HUES48 (cell line): ENCODE data around the gene MFNG.

Experiments
- H3K27ac ChIP-seq: one replicate; pipeline ENCODE4 v1.7.0; 2013; ENCODE audit warnings: low read depth, low read length, inconsistent platforms
- H3K27me3 ChIP-seq: 2 replicates; pipeline ENCODE4 v1.6.1; 2013; ENCODE audit warnings: mild to moderate bottlenecking, low read length; ENCODE audit not compliant: control insufficient read depth, insufficient read depth
- H3K36me3 ChIP-seq: 2 replicates; pipeline ENCODE4 v1.6.1; 2013; ENCODE audit warnings: low read length; ENCODE audit not compliant: control insufficient read depth, insufficient read depth
- H3K4me1 ChIP-seq: 2 replicates; pipeline ENCODE4 v1.6.1; 2013; ENCODE audit warnings: mild to moderate bottlenecking, low read length; ENCODE audit not compliant: control insufficient read depth, insufficient read depth
- H3K4me3 ChIP-seq: 2 replicates; pipeline ENCODE4 v1.5.1; 2013; ENCODE audit warnings: mild to moderate bottlenecking, low read depth, low read length
- H3K9ac ChIP-seq: 2 replicates; pipeline ENCODE4 v1.6.1; 2013; ENCODE audit warnings: mild to moderate bottlenecking, low read depth, low read length, moderate library complexity
- H3K9me3 ChIP-seq: 2 replicates; pipeline ENCODE4 v1.6.1; 2013; ENCODE audit warnings: low read length; ENCODE audit not compliant: control insufficient read depth, insufficient read depth

Gene MFNG

DNA sequence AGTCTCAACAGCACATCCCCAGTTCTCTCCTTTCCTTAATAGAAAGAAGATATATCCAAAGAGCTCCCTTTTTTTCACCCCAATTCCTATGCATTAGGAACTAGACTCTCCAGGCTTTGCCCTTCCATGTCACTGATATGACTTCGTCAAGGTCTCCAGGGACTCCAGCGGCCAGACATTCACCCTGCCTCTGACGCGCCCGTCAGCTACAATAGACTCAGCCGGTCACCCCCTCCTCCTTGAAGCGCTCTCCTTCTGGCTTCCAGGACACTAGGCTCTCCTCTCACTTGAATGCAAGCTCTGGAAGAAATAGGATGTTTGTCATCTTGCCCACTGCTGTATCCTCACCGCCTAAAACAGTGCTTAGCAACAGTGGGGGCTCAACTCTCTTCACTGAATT, 44.0 kb downstream of the MFNG start:
- no peak overlapping the region for H3K27ac ChIP-seq
- no peak overlapping the region for H3K4me3 ChIP-seq
- H3K36me3 ChIP-seq = no peaks in the 10 kb centered on the region
- no peaks in the 10 kb centered on the region for H3K27me3 ChIP-seq
- H3K9ac ChIP-seq = no peak overlapping the region
- H3K9me3 ChIP-seq = peaks cover 6% of the 10 kb centered on the region; the same call in 1 of the 2 replicates
- no peaks in the 10 kb centered on the region for H3K4me1 ChIP-seq

DNA sequence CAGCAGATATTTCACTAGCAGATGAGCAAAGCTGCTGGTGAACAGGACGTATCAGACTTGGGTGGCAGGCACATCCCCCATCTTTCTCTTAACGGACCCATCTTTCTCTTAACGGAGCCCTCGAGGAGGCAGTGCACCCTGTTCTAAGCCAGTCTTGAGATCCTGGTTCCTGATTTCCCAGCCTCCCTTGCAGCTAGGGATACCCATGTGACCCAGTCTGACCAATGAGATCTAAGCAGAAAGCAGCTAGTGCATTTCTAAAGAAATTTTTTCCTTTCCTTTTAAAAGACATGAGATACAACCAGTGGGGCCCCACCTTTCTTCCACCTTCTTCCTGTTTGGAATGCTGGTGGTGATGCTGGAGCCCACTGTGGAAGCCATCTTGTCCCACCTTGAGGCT, 45.3 kb downstream of the MFNG start:
- Histone ChIP-seq H3K9me3 (peaks cover 6% of the 10 kb centered on the region; the same call in 1 of the 2 replicates), H3K9ac (no peak overlapping the region), H3K27me3 (no peaks in the 10 kb centered on the region), H3K27ac (no peak overlapping the region), H3K4me3 (no peak overlapping the region), H3K4me1 (no peaks in the 10 kb centered on the region), H3K36me3 (no peaks in the 10 kb centered on the region)

- no peaks in the 10 kb centered on the region for H3K27me3 ChIP-seq
- peaks cover 6% of the 10 kb centered on the region; the same call in 1 of the 2 replicates for H3K9me3 ChIP-seq
- no peak overlapping the region for H3K27ac ChIP-seq
- H3K4me3 ChIP-seq = no peak overlapping the region
- H3K36me3 ChIP-seq = no peaks in the 10 kb centered on the region
- H3K9ac ChIP-seq = no peak overlapping the region
- H3K4me1 ChIP-seq = no peaks in the 10 kb centered on the region
Observed at GRCh38 chr22:37439347-37439746, 46.8 kb downstream of the MFNG start.

DNA sequence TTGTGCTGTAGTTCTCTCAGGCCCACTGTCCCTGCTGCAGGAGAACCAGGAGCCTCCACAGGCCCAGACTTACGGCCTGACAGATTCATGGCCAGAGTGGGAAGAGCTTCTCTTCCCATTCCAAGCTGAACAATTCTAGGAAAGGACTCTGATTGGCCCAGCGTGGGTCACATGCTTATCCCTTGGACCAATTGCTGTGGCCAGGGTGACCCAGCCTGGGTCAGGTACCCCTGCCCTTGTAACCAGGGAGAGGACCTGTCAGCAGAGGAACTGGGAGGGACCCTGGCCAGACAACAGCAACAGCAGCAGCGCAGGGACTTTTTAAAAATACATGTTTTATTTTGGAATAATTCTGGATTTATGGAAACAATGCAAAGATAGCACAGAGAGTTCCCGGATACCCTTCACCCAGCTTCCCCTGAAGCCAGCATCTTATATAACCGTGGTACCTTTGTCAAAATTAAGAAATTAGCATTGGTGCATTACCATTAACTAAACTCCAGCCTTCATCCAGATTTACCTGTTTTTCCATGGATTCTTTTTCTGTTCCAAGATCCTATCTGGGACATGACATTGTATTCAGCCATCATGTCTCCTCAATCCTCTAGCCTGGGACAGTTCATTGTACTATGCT, 50.1 kb downstream of the MFNG start:
- H3K27me3 ChIP-seq = no peaks in the 10 kb centered on the region
- H3K27ac ChIP-seq = no peak overlapping the region
- 0 out of 2 replicates have a peak, but pooled peaks cover 3% of the 10 kb centered on the region for H3K4me1 ChIP-seq
- no peak overlapping the region for H3K4me3 ChIP-seq
- H3K36me3 ChIP-seq = no peaks in the 10 kb centered on the region
- H3K9me3 ChIP-seq = peaks cover 5% of the 10 kb centered on the region; the same call in 1 of the 2 replicates
- H3K9ac ChIP-seq = no peak overlapping the region

GRCh38 chr22:37433786-37434185, 52.4 kb downstream of the MFNG start:
- Histone ChIP-seq H3K36me3 (no peaks in the 10 kb centered on the region), H3K9ac (no peak overlapping the region), H3K27ac (no peak overlapping the region), H3K4me1 (0 out of 2 replicates have a peak, but pooled peaks cover 3% of the 10 kb centered on the region), H3K4me3 (no peak overlapping the region), H3K9me3 (no peaks in the 10 kb centered on the region), H3K27me3 (peaks cover 1% of the 10 kb centered on the region)

DNA sequence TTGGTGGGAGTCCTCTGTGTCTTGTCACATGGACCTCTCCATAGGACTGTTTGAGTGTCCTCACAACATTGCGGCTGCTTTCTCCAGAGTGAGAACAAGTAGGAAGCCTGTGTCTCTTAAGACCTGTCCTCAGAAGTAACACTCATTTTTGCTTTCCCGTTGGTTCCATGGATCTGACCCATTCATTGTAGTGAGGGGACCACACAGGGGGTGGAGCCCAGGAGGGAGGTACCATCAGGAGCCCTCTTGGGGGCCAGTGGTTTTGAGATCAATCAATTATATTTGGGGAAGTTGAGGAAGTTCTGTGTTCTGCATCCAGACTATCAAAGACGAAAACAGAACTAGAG, 53.5 kb downstream of the MFNG start:
- Histone ChIP-seq H3K4me1 (0 out of 2 replicates have a peak, but pooled peaks cover 3% of the 10 kb centered on the region), H3K27ac (no peak overlapping the region), H3K4me3 (no peak overlapping the region), H3K9me3 (no peaks in the 10 kb centered on the region), H3K27me3 (peaks cover 12% of the 10 kb centered on the region), H3K36me3 (no peaks in the 10 kb centered on the region), H3K9ac (no peak overlapping the region)

GRCh38 chr22:37431801-37432707, 54.1 kb downstream of the MFNG start:
- Histone ChIP-seq H3K27me3 (peaks cover 19% of the 10 kb centered on the region), H3K36me3 (no peaks in the 10 kb centered on the region), H3K4me1 (0 out of 2 replicates have a peak, but pooled peaks cover 3% of the 10 kb centered on the region), H3K9ac (no peak overlapping the region), H3K27ac (no peak overlapping the region), H3K9me3 (no peaks in the 10 kb centered on the region), H3K4me3 (no peak overlapping the region)

DNA sequence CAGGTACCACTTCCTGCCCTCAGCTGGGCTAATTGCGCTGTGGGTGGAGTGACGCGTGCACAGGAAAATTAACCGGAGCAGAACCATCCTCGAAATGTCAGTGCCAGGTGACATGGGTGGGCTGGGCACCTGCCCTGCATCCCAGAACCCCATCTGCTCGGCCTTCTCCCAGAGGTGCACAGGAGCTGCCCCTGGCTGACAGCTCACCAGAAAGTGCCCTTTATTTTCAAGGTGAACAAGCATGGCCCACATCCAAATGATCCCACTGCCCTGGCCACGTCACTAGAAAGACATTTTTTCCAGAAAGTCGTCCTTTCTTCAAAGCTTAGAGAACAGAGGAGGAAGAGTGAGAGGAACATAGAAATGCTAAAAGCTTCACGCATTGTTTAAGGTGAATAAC, 54.8 kb downstream of the MFNG start:
- Histone ChIP-seq H3K9ac (no peak overlapping the region), H3K27ac (no peak overlapping the region), H3K27me3 (peaks cover 26% of the 10 kb centered on the region), H3K9me3 (no peaks in the 10 kb centered on the region), H3K4me1 (peaks cover 3% of the 10 kb centered on the region; the same call in 1 of the 2 replicates), H3K4me3 (no peak overlapping the region), H3K36me3 (no peaks in the 10 kb centered on the region)

- Histone ChIP-seq H3K4me1 (peaks cover 7% of the 10 kb centered on the region; the same call in 1 of the 2 replicates), H3K36me3 (no peaks in the 10 kb centered on the region), H3K9me3 (no peaks in the 10 kb centered on the region), H3K27me3 (peaks cover 30% of the 10 kb centered on the region), H3K4me3 (no peak overlapping the region), H3K9ac (no peak overlapping the region), H3K27ac (no peak overlapping the region)
Observed at GRCh38 chr22:37430941-37431340, 55.2 kb downstream of the MFNG start.

- no peaks in the 10 kb centered on the region for H3K36me3 ChIP-seq
- peaks cover 8% of the 10 kb centered on the region; the same call in 1 of the 2 replicates for H3K4me1 ChIP-seq
- no peak overlapping the region for H3K4me3 ChIP-seq
- no peak overlapping the region for H3K27ac ChIP-seq
- H3K27me3 ChIP-seq = peaks cover 44% of the 10 kb centered on the region
- no peaks in the 10 kb centered on the region for H3K9me3 ChIP-seq
- no peak overlapping the region for H3K9ac ChIP-seq
Observed at GRCh38 chr22:37428649-37429586, 57.3 kb downstream of the MFNG start.
